HT-29 (cell line): Measurements from ENCODE around the gene POU2AF1. TPM values are rescaled to one million over a fixed set of nuclear protein-coding genes. Genes with fewer than 3 reads are reported as not detected.

Experiments
- DNase-seq: peaks from one replicate; pipeline ENCODE4 v3.0.0-alpha.2; 2015; ENCODE audit warnings: low spot score
- total RNA-seq: library from RNA; depleted of rRNA; stranded (reverse); fragments of >200 nt; shearing (Covaris generic); gene quantifications from 2 replicates; pipeline ENCODE4 v1.2.3, GENCODE V29; 2014; rRNA removed

The POU2AF1 gene
- 2.0 and 4.0 TPM in 2 replicates for total RNA-seq

DNA sequence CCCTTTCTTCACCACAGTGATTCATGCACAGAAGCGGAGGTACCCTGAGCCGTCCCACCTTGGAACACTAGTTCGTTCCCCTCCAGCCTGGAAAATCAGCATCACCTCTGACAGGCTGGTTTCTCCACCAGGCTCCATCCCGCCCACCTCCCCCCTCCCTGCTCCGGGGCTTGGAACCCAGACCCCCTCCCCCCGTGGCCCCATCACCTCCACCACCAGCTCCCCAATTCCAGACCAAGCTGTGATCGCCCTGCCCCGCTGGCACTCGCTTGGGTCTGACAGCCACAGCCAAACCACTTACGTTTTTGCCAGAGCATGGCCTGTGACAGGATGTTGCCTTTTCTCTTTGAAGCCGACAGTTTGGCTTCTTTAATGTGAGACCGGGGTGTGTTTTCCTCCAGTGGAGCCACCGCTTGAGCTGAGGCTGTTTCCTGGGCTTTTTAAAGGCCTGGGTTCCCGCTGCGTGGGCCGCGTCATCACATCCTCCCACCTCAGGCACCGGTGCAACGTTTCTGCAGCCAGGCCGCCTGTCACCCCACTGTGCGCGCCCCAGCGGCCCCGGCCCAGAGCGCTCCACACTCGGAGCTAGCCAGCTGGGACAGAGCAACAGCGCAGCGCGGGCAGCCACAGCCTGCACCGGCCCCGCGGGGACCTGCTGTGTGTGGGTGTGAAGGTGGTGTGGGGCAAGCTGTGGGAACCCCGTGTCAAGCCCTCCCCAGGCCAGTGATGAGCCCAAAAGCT, at the start of gene POU2AF1:
Gene POU2AF1 (minus strand): TSS at position 415 of the 741 bp plus-strand sequence. CDS start 98 bp downstream, at position 317.
- no peak for DNase-seq

- no peak for DNase-seq
Measured at GRCh38 chr11:111428113-111428876, 49.2 kb upstream of the POU2AF1 start.

GRCh38 chr11:111427471-111427912, 48.4 kb upstream of the POU2AF1 start:
- DNase-seq: peak; percentile 71

GRCh38 chr11:111426617-111427016, 47.5 kb upstream of the POU2AF1 start:
- DNase-seq: peak; percentile 41

DNA sequence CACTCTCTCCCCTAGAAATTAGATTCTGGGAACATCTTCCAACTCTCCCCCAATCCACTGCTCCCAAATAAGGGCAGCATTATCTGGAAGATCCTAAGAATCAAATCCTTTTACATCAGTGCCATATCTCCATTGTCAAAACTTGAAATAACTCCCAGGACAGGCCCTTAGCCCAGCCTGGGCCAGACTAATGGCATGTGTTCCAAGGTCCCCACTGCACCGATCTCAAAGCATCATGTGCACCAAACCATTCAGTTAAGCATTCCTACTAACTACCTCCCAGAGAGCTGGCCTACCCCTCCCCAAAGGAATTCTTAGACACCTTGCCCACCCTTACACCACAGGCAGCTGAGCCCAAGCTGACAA, 44.2 kb upstream of the POU2AF1 start:
- DNase-seq: no peak

DNA sequence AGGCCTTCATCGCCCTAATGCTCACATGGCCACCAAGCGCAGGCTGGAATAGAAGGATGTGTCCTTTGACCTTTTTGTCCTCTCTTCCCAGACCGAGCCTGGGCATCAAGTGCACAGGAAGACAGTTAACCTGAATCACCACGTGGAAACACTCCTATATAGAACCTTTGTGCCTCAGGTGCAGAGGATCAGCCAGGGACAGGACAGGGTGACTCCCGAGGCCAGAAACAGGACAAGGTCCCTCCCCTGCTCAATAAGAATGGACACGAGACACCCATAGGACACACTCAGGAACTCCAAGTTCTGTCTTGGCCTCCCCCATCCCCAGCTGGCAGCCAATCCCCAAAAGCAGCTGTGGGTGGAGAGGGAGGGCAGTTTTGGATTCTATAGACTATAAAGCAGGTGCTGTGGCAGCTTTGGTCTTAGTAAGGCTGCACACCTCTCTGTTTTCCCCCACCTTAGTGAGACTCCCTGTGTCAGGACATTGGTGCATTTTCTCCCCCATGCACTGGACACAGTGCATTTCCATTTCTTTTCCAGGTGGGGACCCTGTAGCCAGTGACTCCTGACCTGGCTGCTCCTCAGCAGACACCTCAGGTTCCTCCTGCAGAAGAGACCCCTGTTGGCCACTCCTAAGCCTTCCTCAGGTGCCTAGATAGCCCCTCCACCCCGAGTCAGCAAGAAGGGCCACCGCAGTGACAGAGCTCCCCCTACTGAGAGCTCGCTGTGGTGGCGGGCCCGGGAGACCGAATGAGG, 43.6 kb upstream of the POU2AF1 start:
- DNase-seq: peak; percentile 90

GRCh38 chr11:111421251-111421650, 42.2 kb upstream of the POU2AF1 start:
- no peak for DNase-seq

GRCh38 chr11:111419641-111420327, 40.7 kb upstream of the POU2AF1 start:
- no peak for DNase-seq

- DNase-seq: no peak
Measured at GRCh38 chr11:111419181-111419580, 40.1 kb upstream of the POU2AF1 start.

DNA sequence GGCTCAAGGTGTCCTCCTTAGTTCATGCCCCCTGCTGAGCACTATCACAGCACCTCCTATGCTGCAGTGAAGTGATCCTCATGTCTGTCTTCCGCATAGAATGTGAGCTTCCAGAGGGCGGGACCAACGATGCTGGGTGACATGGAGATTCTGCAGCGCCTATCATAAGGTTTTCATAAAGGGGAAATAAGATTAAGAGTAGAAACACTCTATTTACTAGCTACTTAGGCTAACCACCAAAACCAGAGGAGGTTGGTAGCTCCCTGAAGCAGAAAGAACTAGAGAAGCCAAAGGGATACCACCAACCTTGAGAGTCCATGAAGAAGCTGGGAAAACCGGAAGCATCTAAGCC, 39.3 kb upstream of the POU2AF1 start:
- no peak for DNase-seq

DNA sequence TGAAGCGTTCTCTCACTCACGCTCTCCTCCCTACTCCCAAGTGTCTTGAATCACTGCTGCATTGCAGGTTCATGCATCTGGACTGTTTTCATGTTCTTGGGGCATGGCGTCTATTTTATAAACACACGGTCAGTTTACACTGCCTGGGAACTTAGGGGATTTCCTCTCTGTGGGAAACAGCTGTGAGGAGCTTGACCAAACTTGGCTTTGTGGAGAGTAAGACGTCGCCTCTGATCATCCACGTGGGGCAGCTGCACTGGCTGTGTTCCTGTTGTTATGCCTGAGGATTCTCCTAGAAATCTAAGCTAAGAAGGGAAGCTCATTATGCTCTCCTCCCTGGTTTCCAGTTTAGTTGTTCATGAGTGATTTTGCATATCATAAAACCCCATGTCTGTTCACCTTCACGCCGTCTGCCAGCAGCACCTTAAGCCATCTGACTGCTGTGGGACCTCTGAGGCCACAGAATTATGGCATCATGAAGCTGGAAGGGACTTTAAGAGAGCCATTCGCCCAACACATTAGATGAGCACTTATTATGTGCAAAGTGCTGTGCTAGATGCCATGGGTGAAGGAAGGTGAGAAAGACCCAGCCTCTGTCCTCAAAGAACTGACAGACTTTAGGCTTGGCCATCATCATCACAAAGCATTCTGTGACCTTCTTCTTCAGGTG, 38.8 kb upstream of the POU2AF1 start:
- DNase-seq: no peak

GRCh38 chr11:111417011-111417765, 38.1 kb upstream of the POU2AF1 start:
- no peak for DNase-seq

GRCh38 chr11:111416231-111416960, 37.3 kb upstream of the POU2AF1 start:
- DNase-seq: no peak

DNA sequence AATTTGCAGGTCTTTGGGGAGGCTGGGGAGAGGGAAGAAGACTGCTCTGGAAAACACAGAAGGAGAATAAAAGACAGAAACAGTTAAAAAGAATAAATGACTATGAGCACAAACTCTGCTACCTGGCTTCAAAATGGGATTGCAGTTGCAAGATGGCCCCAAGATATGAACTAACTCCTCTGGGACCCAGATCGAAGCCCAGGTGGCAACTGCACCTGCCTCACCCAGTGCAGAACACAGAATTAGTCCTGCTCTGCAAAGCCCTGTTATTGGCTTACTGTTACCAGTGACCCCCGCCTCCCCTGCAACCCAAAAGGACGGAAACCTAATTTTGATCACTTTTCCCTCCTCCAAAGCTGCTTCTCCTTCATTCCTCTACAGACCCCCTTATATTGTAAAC, 35.9 kb upstream of the POU2AF1 start:
- no peak for DNase-seq

- DNase-seq: no peak
Measured at GRCh38 chr11:111414267-111414931, 35.3 kb upstream of the POU2AF1 start.

DNA sequence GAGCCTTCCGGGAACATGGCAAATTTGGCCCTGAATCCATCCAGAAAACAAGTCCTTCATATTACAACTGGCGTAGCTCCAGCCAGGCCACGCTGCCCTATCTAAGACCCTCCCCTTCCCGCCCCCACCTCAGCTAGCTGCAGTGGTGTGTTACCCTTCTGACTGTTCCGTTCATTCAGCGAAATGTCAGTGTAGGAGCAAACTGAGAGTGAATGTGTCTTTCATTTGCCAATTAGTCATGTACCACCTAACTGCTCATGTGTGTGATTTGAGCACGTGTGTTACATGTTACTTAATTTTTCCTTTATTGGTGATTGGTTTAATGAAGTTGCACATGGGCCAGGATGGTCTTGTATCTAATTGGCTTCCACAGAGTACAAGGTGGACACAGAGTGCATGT, 34.8 kb upstream of the POU2AF1 start:
- no peak for DNase-seq

DNA sequence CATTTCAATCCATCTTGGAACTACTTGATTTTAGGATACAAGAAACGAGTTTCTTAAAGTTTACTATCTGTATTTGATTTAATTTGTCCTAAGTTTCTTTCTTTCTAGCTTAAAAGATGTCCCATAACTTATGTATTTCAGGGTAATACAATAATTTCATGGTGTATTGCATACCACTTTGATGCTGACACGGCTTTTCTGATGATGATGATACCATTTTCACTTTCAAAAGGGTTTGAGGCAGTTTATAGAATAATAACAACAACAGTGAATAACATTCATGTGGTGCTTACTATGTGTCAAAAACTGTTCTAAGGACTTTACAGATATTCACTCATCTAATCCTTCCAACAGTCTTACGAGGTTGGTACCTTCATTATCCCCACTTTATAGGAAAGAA, 33.2 kb upstream of the POU2AF1 start:
- no peak for DNase-seq

GRCh38 chr11:111411456-111411855, 32.4 kb upstream of the POU2AF1 start:
- DNase-seq: no peak

DNA sequence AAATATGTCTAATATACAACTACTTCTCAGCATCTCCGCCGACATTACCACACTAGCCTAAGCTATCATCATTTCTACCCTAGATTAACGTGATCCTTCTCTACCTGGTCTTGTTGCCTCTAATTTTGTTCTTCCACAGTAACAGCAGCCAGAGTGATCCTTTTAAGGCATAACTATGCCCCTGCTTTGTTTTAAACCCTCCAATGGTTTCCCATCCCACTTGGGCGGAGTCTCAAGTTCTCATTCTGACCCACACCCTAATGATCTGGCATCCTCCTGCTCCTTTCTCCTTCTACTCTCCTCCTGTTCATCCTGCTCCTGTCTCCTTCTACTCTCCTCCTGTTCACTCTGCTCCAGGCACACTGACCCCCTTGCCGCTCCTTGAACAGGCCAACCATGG, 31.9 kb upstream of the POU2AF1 start:
- DNase-seq: no peak
